Loucy (cell line): ENCODE measurements around the gene SLC4A11.

Experiments used
- H2AFZ ChIP-seq: fragments of 200-600 bp; sonication (generic); 2 replicates; pipeline ENCODE4 v1.6.0; 2016; ENCODE audit warnings: antibody characterized with exemption, mild to moderate bottlenecking, low read length, moderate library complexity
- H3F3A ChIP-seq: fragments of 200-600 bp; 2 replicates; pipeline ENCODE4 v1.6.0; 2016; ENCODE audit warnings: antibody characterized with exemption, low read depth, mild to moderate bottlenecking
- H3K27me3 ChIP-seq: fragments of 200-600 bp; sonication (generic); 2 replicates; pipeline ENCODE4 v1.6.1; 2014; ENCODE audit warnings: low read length, mild to moderate bottlenecking; ENCODE audit not compliant: insufficient read depth, poor library complexity, severe bottlenecking
- H3K36me3 ChIP-seq: fragments of 200-600 bp; sonication (generic); 2 replicates; pipeline ENCODE4 v1.6.1; 2016; ENCODE audit warnings: low read length; ENCODE audit not compliant: insufficient read depth
- H3K4me1 ChIP-seq: fragments of 200-600 bp; sonication (generic); 2 replicates; pipeline ENCODE4 v1.5.1; 2014; ENCODE audit warnings: low read length, mild to moderate bottlenecking; ENCODE audit not compliant: insufficient read depth, poor library complexity, severe bottlenecking
- H3K4me2 ChIP-seq: fragments of 200-600 bp; sonication (generic); 2 replicates; pipeline ENCODE4 v1.6.0; 2014; ENCODE audit warnings: antibody characterized with exemption, low read length, low read depth, mild to moderate bottlenecking; ENCODE audit not compliant: poor library complexity, severe bottlenecking
- H3K4me3 ChIP-seq: fragments of 200-600 bp; sonication (generic); 2 replicates; pipeline ENCODE4 v1.5.1; 2014; ENCODE audit warnings: low read length, mild to moderate bottlenecking, mixed read lengths; ENCODE audit not compliant: poor library complexity, severe bottlenecking
- H3K79me2 ChIP-seq: fragments of 200-600 bp; sonication (generic); 2 replicates; pipeline ENCODE4 v1.6.1; 2014; ENCODE audit warnings: low read length; ENCODE audit not compliant: insufficient read depth
- H3K9ac ChIP-seq: fragments of 200-600 bp; sonication (generic); 2 replicates; pipeline ENCODE4 v1.6.0; 2014; ENCODE audit warnings: mild to moderate bottlenecking, low read depth, low read length, moderate library complexity; ENCODE audit not compliant: poor library complexity, severe bottlenecking
- H3K9me2 ChIP-seq: fragments of 200-600 bp; sonication (generic); replicated peaks from 2 replicates; pipeline ENCODE4 v1.6.1; 2016; ENCODE audit warnings: low read depth, low read length, mixed read lengths
- H3K9me3 ChIP-seq: fragments of 200-600 bp; sonication (generic); 2 replicates; pipeline ENCODE4 v1.6.1; 2014; ENCODE audit warnings: mild to moderate bottlenecking, antibody characterized with exemption, low read length, low read depth; ENCODE audit not compliant: insufficient read depth
- H4K20me1 ChIP-seq: fragments of 200-600 bp; sonication (generic); 2 replicates; pipeline ENCODE4 v1.6.0; 2014; ENCODE audit warnings: antibody characterized with exemption, low read length, mild to moderate bottlenecking; ENCODE audit not compliant: insufficient read depth, poor library complexity, severe bottlenecking
- EZH2phosphoT487 ChIP-seq: fragments of 200-600 bp; IDR thresholded peaks from 2 replicates; pipeline ENCODE4 v1.6.1; 2018; ENCODE audit warnings: antibody characterized with exemption, mild to moderate bottlenecking, moderate library complexity, borderline replicate concordance
- TF ChIP-seq, protein P1 (sequence below): fragments of 200-600 bp; sonication (generic); conservative IDR thresholded peaks from 2 replicates; pipeline ENCODE4 v1.5.1; 2014; ENCODE audit warnings: mild to moderate bottlenecking, antibody characterized with exemption, low read length

The SLC4A11 gene

GRCh38 chr20:3258429-3258828, 19.4 kb upstream of the SLC4A11 start:
- no peak overlapping the region for H3K4me2 ChIP-seq
- TF ChIP-seq, protein P1, sequence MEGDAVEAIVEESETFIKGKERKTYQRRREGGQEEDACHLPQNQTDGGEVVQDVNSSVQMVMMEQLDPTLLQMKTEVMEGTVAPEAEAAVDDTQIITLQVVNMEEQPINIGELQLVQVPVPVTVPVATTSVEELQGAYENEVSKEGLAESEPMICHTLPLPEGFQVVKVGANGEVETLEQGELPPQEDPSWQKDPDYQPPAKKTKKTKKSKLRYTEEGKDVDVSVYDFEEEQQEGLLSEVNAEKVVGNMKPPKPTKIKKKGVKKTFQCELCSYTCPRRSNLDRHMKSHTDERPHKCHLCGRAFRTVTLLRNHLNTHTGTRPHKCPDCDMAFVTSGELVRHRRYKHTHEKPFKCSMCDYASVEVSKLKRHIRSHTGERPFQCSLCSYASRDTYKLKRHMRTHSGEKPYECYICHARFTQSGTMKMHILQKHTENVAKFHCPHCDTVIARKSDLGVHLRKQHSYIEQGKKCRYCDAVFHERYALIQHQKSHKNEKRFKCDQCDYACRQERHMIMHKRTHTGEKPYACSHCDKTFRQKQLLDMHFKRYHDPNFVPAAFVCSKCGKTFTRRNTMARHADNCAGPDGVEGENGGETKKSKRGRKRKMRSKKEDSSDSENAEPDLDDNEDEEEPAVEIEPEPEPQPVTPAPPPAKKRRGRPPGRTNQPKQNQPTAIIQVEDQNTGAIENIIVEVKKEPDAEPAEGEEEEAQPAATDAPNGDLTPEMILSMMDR, result no peak
- TF ChIP-seq EZH2phosphoT487, result no peak
- H3K4me3 ChIP-seq, result no peak overlapping the region
- no peaks in the 10 kb centered on the region for H3K4me1 ChIP-seq
- H3F3A ChIP-seq, result no peaks in the 10 kb centered on the region
- H4K20me1 ChIP-seq, result no peaks in the 10 kb centered on the region
- no peak overlapping the region for H2AFZ ChIP-seq
- H3K9ac ChIP-seq, result no peak overlapping the region
- peaks cover 33% of the 10 kb centered on the region; the same call in 1 of the 2 replicates for H3K36me3 ChIP-seq
- no peaks in the 10 kb centered on the region for H3K27me3 ChIP-seq
- no peaks in the 10 kb centered on the region for H3K79me2 ChIP-seq
- H3K9me3 ChIP-seq, result no peaks in the 10 kb centered on the region
- H3K9me2 ChIP-seq, result no peaks in the 10 kb centered on the region

DNA sequence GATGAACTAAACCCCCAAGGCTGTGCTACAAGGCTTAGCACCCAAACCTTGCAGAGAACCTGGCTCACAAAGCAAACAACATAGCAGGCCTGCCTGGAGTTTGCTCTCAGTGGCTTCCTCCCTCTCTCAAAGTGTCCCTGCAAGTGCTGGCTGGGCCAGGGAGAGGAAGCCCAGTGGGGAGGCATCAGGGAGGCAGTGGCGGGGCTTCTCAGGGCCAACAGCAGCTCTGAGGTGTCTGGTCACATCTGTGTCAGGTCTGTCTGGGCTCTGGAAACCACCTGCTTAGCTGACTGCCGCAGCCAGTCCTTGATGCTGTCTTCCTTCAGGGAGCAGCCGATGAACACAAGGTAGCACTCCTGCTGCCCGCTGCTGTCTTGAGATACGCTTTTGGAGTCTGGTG, 16.7 kb upstream of the SLC4A11 start:
- Histone ChIP-seq H4K20me1 (no peaks in the 10 kb centered on the region), H3K4me2 (no peak overlapping the region), H3K9me3 (no peaks in the 10 kb centered on the region), H3K4me1 (no peaks in the 10 kb centered on the region), H2AFZ (no peak overlapping the region), H3K4me3 (no peak overlapping the region), H3K9ac (no peak overlapping the region), H3K27me3 (no peaks in the 10 kb centered on the region), H3K36me3 (peaks cover 30% of the 10 kb centered on the region; the same call in 1 of the 2 replicates), H3K79me2 (no peaks in the 10 kb centered on the region), H3F3A (no peaks in the 10 kb centered on the region), H3K9me2 (no peaks in the 10 kb centered on the region)
- TF ChIP-seq, protein P1, result no peak
- no peak for TF ChIP-seq EZH2phosphoT487

DNA sequence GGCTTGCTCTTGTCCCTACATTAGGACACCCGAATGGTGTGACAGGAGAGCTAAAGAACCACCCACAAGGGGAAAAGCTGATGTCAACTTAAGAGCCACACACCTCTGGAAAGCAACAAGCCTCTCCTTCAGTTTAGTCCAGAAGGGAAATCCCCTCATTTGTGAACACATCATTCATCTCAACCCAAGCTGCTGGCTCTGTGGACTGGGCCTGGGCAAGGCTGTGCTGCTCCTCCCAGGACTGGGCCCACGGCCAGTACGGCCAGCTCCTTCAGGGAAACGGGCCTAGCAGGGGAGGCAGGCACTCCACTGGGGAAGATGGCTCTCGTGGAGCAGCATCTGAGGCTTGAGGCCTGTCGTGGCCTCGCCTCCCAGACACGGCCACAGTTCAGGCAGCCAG, 12.8 kb upstream of the SLC4A11 start:
- H3K36me3 ChIP-seq, result peaks cover 20% of the 10 kb centered on the region; the same call in 1 of the 2 replicates
- H3K27me3 ChIP-seq, result no peaks in the 10 kb centered on the region
- no peaks in the 10 kb centered on the region for H3K79me2 ChIP-seq
- H3K9me3 ChIP-seq, result no peaks in the 10 kb centered on the region
- H3K4me3 ChIP-seq, result no peak overlapping the region
- H3K4me2 ChIP-seq, result no peak overlapping the region
- H3F3A ChIP-seq, result no peaks in the 10 kb centered on the region
- H2AFZ ChIP-seq, result no peak overlapping the region
- TF ChIP-seq, protein P1, result no peak
- no peaks in the 10 kb centered on the region for H3K4me1 ChIP-seq
- H3K9ac ChIP-seq, result no peak overlapping the region
- no peaks in the 10 kb centered on the region for H4K20me1 ChIP-seq
- H3K9me2 ChIP-seq, result no peaks in the 10 kb centered on the region
